SH-SY5Y (cell line): ENCODE results near the gene CHID1.

Source experiments
- GATA2 ChIP-seq: IDR thresholded peaks from 2 replicates; pipeline ENCODE4 v1.6.1; 2011; ENCODE audit warnings: mild to moderate bottlenecking, low read depth, low read length
- GATA3 ChIP-seq: IDR thresholded peaks from 2 replicates; pipeline ENCODE4 v1.6.1; 2011; ENCODE audit warnings: low read depth, mild to moderate bottlenecking, low read length, moderate library complexity

The CHID1 gene

DNA sequence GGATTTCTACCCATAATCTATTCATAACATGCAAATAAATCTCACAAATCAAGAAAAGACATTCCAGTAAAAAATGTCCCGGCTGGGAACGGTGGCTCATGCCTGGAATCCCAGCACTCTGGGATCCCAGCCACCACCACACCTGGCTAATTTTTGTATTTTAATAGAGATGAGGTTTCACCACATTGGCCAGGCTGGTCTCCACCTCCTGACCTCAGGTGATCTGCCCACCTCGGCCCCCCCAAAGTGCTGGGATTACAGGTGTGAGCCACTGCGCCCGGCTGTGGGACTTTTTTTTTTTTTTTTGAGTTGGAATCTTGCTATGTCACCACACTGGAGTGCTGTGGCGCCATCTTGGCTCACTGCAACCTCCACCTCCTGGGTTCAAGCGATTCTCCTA lies 4.7 kb downstream of the CHID1 start:
- TF ChIP-seq GATA2, result no peak
- TF ChIP-seq GATA3, result no peak

DNA sequence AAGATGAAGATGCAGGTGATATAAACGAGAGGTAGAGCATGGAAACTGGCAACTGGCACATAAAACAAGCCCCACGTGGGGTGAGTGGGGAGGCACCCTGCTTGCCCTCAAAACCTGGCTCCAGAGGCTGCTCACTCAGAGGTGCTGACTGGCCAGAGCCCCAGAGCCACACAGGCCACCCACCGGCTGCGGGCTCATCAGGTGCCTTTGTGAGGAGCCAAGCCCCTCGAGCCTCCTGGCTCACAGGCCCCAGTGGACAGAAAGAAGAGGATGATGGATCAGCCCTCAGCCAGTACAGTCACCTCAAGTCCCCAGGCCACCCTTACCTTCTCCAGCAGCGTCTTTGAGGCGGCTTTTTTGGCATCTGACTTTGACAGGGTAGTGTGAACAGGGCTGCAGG lies 6.2 kb downstream of the CHID1 start:
- no peak for TF ChIP-seq GATA3
- TF ChIP-seq GATA2, result no peak

DNA sequence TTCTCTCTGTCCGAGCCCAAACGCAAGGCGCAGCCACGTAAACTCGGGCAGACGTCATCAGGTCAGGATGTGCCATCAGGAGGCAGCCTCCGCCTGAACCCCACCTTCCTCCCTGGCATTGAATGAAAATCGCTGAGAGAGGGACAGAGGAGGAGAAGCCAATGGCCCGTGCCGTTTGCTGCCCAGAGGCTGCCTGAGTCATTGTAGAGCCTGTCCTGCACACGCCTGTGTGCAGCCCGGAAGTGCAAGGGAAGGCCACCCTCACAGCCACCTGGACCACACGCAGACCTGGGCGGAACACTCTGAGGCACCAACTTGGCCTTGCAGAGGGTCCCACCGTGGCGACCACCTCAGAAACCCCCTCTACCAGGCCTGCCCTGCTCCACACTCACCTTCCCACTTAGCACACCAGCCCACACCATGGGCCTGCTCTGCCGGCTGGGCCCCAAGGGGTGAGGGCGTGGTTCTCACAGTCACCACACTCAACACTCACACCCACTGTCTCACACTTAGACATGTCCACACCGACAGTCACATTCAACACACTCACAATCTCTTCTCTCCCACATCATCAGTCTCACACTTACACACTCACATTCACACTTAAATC lies 9.1 kb downstream of the CHID1 start:
- TF ChIP-seq GATA2 (no peak), GATA3 (no peak)

DNA sequence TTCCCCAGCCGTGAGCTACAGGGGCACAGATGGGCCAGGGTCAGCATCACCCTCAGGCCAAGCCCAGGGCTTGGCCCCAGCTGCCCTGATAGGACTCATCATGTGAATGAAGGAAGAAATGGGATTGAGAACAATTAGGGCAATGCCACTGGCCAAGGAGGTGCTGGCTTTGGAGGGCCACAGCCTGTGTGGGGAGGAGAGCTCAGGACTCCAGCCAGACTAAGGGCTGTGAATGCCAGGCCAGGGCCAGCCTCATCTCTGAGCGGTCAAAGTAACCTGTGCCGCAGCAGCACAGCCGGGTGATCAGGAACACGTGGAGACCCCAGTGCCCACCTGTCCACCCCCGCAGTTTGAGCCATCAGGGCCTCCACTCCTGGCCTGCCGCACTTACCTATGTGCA lies 10.1 kb downstream of the CHID1 start:
- TF ChIP-seq GATA3, result no peak
- no peak for TF ChIP-seq GATA2

DNA sequence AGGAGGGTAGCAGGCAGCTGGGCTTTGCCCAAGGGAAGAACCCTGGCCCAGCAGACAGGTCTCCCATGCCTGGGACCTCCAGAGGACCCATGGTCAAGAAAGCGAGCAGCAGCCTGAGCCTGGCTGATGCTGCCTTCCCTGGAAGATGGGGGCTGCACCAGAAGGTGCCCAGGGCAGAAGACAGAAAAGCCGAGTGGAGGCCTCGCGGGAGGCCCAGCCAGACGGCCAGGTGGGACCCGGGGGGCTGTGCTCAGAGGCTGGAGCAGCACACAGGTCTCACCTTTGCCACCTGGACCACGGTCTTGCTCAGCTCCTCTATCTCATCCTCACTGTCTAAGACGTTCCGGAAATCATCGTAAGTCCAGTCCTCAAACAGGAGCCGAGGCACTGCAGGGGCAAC lies 10.9 kb downstream of the CHID1 start:
- TF ChIP-seq GATA2 (no peak), GATA3 (no peak)

DNA sequence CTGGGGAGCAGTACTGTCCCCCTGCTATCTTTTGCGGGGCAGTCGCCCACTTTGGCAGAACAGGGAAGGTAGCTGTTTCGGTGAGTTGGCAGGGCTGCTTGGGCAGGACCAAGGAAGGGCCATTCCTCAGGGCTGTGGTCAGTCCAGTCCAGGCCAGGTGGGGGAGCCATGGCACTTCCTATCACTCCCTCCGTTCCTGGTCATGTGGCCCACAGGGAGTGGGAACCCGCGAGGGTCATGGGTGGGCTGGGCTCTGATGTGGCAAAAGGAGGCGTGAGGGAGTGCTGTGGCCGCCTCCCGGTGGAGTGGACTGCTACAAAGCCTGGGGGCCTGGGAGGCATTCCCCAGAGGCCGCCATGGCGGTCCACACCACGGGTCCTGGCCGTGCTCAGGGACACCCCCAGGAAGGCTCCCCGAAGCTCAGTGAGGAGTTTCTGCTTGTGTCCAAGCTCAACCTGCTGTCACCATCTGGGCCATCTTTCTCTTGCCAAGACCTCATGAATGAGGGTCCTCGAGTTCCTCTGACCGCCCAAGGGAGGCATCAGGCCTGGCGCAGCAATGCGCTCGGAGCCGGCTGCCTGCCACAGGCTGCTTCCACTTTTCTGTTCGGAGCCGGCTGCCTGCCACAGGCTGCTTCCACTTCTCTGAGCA lies 11.9 kb downstream of the CHID1 start:
- TF ChIP-seq GATA2 (no peak), GATA3 (no peak)

DNA sequence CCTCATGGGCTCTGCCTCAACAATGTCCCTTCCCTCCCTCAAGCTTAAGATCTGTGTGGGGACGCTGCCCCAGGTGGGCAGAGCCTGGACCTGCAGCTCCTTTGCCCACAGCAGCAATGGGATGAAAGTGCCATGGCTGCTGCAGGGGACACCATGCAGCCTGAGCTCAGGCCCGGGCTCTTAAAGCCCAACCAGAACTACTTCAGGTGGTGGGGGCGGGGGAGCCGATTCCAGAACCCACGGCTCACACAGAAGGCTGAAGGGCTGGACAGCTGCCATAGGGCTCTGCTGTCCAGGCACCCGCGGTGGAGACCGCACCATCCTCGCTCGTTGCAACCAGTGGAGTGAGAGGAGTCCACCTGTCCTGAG lies 12.5 kb downstream of the CHID1 start:
- no peak for TF ChIP-seq GATA2
- TF ChIP-seq GATA3, result no peak

DNA sequence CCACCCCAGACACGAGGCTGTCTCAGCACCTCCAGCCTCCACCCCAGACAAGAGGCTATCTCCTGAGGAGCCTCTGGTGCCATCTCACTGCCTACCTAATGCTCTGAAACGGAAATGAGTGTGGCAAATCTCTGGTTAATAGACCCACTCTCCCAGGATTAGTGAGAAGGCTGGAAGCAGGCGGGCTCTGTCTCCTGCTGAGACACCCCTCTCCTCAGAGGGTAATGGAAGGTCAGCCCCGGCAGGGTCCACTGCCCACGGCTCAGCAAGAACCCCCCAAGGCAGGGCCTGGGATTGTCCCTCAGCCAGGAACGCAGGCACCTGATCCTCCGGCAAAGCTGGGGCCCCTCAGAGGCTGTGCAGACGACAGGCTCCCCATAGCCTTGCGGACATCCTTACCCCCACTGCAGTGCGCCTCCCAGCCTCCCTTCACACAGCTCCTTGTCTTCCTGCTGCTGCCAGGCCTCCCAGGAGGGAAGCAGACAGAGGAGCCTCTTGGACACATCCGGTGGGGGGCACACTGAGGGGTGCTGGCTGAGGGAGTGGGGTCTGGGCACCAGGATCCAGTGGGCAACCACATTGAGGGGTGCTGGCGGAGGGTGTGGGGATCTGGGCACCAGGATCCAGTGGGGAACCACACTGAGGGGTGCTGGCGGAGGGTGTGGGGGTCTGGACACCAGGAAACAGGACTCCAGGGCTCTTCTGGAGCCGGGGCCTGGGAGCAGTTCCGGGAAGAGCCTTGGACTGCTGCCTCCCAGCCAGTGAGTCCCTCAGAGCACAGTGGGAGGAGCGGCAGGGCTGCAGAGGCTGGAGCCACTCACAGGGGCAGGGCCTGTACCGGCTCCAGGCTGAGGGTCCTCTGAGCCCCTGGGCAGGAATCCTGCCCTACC lies 13.1 kb downstream of the CHID1 start:
- no peak for TF ChIP-seq GATA3
- no peak for TF ChIP-seq GATA2

DNA sequence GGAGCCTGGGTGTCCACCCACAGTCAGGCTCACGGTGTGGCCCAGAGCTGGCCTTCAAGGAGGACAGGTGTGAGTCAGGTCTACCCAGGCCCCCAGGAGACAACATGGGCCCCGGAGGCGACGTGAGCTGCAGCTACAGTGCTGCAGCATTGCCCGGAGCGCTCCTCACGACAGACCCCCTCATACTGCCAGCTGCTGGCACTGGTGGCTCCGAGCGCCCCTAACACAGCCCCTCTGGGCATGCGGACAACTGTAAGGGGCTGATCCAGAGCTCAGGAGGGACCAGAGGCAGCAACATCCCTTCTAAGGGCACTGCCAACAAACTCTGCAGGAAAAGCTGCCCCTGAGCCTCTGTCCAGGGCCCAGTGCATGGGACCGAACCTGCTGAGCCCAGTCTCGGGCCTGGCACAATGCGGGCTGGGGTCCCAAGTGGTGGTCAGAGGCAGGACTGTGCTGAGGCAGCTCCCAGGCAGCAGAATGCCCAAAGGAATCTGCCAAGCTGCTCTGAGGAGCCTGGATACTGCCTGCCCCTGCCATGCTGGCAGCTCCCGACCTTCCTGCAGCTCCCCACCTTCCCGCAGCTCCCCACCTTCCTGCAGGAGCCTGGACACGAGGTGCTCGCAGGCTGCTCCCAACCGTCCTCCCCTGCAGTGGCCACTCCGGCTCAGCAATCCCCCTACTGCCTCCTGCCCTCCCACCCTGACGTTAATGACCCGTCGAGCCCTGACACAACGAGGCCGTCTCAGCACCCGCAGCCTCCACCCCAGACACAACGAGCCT lies 15.1 kb downstream of the CHID1 start:
- TF ChIP-seq GATA3, result no peak
- TF ChIP-seq GATA2, result no peak

DNA sequence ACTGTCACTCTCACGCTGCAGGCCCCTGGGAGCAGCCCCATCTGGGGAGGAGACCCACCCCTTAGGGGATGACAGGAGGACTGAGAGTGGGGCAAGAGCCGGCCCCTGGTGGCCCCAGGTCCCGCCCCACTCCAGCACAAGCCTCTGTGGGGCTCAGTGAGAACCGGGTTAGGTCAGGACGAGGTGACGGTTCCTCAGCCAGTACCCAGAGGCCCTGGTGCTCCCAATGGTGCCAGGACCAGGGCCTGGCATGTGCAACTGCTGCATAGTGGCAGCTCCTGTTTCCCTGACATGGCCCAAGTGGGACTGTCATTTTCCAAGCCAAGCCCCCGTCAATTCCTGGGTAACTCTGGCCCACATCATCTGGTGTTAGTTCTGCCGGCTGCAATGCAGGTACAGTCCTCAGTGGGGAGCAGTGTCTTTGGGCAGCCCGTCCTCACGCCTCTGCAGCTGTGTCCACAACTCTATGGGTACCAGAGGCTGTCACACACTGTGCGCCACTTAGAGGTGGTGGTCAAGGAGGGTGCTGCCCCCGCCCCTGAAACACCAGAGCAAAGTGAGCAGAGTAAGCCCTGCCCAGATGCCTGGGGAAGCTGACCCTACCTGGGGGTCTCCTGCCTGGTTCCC lies 15.9 kb downstream of the CHID1 start:
- TF ChIP-seq GATA3, result no peak
- no peak for TF ChIP-seq GATA2

DNA sequence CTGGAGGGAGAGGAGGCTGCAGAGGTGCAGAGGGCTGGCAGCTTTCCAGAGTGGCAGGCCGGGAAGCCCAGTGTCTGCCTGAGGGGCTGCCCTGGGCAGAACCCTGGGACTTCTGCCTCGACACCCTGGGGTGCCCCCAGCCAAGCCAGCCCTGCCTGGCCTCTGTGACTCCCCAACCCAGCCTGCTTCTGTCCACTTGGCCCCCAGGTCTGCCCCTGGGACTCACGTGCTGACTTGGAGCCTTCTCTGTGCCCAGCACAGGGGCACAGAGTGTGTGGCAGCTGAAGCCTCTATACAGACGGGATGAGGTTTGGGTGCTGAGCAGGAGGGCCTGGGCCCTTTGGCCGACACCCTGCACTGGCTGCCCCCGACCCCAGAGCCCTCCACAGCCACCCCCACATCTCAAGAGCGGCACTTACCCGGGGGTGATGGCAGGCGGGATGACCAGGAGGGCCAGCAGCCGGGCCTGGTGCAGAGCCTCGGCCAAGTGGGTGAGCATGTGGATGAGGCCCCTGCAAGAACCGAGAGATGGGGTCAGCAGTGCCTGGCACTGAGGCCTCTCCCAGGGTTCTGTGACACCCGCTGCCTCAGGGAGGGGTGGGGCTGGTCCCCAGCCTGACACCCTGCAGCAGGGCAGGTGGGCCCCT lies 17.5 kb downstream of the CHID1 start:
- TF ChIP-seq GATA2 (no peak), GATA3 (no peak)

DNA sequence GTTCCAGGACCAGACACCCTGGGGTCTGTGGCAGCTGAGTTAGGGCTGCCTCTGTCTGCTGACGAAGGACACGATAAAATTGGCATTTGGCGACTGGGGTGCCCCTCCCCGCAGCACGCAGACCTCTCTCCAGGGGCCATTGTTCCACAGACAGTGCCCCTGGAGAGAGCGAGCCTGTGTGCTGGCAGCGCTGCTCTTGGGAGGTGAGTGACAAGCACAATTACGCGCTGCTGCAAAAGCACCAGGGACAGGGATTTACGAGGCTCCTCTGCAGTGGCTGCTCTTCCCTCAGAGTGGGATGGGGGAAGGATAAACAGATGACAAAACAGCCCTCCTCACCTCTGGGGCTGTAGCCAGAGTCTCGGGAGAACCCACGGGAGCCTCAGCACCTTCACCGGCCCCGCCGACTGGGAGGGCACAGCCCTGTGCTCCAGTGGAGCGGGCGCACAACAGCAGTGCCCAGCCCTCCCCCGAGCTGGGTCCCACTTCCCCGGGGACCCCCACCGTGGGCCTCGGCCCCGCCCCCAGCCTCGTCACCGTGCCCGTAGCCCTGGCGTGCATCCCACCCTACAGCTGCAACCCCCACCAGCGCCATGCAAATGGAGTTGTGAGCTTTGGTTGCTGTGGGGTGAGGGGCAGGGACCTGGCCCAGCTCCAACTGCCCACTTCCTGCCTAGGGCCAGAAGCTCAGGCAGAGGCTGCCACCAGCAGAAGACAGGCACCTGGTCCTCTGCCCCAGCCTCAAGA lies 19.6 kb downstream of the CHID1 start:
- no peak for TF ChIP-seq GATA3
- no peak for TF ChIP-seq GATA2

DNA sequence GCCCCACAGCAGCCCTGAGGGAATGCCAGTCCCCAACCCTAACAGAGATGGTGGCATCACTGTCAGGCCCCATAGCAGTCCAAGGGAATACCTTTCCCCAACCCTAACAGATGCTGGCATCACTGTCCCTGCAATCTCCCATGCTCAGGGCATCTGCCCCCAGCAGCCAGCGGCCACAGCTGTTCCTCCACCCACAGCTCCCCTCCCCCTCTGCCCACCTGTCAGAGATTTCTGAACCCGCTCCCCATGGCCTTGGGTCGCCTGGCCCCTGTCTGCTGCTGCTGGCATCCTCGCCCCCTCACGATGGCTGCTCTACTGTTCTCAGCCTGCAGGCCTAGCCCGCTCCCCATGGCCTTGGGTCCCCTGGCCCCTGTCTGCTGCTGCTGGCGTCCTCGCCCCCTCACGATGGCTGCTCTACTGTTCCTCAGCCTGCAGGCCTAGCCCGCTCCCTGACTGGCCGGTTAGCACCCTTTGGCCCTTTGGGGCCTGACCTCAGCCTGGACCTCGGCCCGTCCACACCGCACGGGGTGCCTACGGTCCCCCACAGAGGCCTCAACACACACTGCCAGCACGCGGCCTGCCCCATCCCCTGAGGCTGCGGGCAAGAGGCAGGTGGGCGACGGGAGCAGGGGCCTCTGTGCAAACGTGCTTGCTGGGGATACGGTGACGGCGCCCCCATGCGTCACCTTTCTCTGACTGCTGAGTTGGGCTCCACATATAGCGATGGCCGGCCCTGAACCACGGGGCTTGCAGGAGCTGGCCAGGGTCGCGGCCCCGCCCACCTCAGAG lies 20.7 kb downstream of the CHID1 start:
- TF ChIP-seq GATA3 (no peak), GATA2 (no peak)
